Measurements from ENCODE around the gene CYP4X1. TPM values are rescaled to one million over a fixed set of nuclear protein-coding genes. Genes with fewer than 3 reads are reported as not detected.
"Not testable (repeated sequence)": the region's sequence is repeated elsewhere in the genome, so short reads cannot be mapped to it uniquely, and the experiment has no call there.

The CYP4X1 gene
- not detected for total RNA-seq

- CTCF ChIA-PET: no interaction called here
- POLR2A ChIA-PET: no interaction called here
These were observed at the start of gene CYP4X1 for GRCh38 chr1:47023268-47024140. CYP4X1 (plus strand) TSS chr1:47023669; CDS start chr1:47023818, 149 bp downstream.

GRCh38 chr1:46983166-46983829, 40.2 kb upstream of the CYP4X1 start:
- ChIA-PET CTCF (no interaction called here), POLR2A (no interaction called here)

GRCh38 chr1:46983830-46984586, 39.5 kb upstream of the CYP4X1 start:
- CTCF ChIA-PET: no interaction called here
- POLR2A ChIA-PET: no interaction called here

GRCh38 chr1:46990541-46990940, 32.9 kb upstream of the CYP4X1 start:
- POLR2A ChIA-PET, CTCF ChIA-PET: not testable (repeated sequence)

- CTCF ChIA-PET: no interaction called here
- POLR2A ChIA-PET: no interaction called here
These were observed 32.2 kb upstream of the CYP4X1 start for GRCh38 chr1:46991083-46991923.

GRCh38 chr1:46996659-46997281, 26.7 kb upstream of the CYP4X1 start:
- CTCF ChIA-PET: no interaction called here
- POLR2A ChIA-PET: no interaction called here

GRCh38 chr1:47002211-47002610, 21.3 kb upstream of the CYP4X1 start:
- CTCF ChIA-PET: interaction anchor here (0.5 kb wide), 1 partner anchor 168 kb away, joined by 4 read pairs; no protein-coding TSS in a partner anchor
- POLR2A ChIA-PET: no interaction called here

GRCh38 chr1:47003896-47004403, 19.5 kb upstream of the CYP4X1 start:
- ChIA-PET POLR2A (no interaction called here), CTCF (no interaction called here)

GRCh38 chr1:47006437-47006836, 17.0 kb upstream of the CYP4X1 start:
- POLR2A ChIA-PET, CTCF ChIA-PET: not testable (repeated sequence)

- CTCF ChIA-PET: no interaction called here
- POLR2A ChIA-PET: no interaction called here
These were observed 10.2 kb upstream of the CYP4X1 start for GRCh38 chr1:47013293-47013692.

GRCh38 chr1:47021070-47021469, 2.4 kb upstream of the CYP4X1 start:
- POLR2A ChIA-PET: no interaction called here
- CTCF ChIA-PET: no interaction called here

- ChIA-PET CTCF (no interaction called here), POLR2A (no interaction called here)
These were observed 802 bp downstream of the CYP4X1 start for GRCh38 chr1:47024141-47024801.

- ChIA-PET POLR2A (no interaction called here), CTCF (no interaction called here)
These were observed 6.8 kb downstream of the CYP4X1 start for GRCh38 chr1:47030170-47030805.

- POLR2A ChIA-PET: no interaction called here
- CTCF ChIA-PET: no interaction called here
These were observed 7.6 kb downstream of the CYP4X1 start for GRCh38 chr1:47031059-47031458.

- ChIA-PET CTCF (no interaction called here), POLR2A (no interaction called here)
These were observed 8.1 kb downstream of the CYP4X1 start for GRCh38 chr1:47031585-47031984.

- POLR2A ChIA-PET: no interaction called here
- CTCF ChIA-PET: no interaction called here
These were observed 13.3 kb downstream of the CYP4X1 start for GRCh38 chr1:47036764-47037163.

GRCh38 chr1:47059376-47059775, 35.9 kb downstream of the CYP4X1 start:
- ChIA-PET CTCF (no interaction called here), POLR2A (no interaction called here)

GRCh38 chr1:47067097-47067594, 43.7 kb downstream of the CYP4X1 start, which contains the start of gene CYP4Z1:
CYP4Z1 (plus strand) TSS chr1:47067231; CDS start chr1:47067491, 260 bp downstream.
- POLR2A ChIA-PET: no interaction called here
- CTCF ChIA-PET: no interaction called here
